ENCODE data around the gene TRIM22. TPM values are rescaled to one million over a fixed set of nuclear protein-coding genes. Genes with fewer than 3 reads are reported as not detected.
"Not testable (repeated sequence)": the region's sequence is repeated elsewhere in the genome, so short reads cannot be mapped to it uniquely, and the experiment has no call there.

TRIM22 gene
- total RNA-seq, 3 donors from 2014 or later = 59.7 to 90.3 (median 62.3) TPM

DNA sequence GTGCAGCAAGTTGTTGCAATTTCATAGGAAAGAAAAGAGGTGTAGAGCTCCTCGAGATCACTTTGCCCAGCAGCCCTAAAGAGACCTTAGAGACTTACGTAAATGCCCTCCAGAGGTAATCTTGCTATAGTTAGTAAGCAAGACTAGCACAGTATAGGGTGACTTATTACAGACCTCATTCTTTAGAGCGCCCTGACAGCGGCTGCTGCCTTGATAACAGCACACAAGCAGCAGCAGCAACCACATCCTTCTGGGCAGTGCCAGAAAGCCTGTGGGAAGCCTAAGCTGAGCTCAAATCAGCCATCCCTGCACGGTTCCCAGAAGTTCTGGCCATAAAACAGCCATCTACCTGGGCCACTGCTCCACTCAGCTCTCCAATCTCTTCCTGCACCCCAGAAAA lies 24.1 kb downstream of the TRIM22 start:
- TF ChIP-seq, protein P1, sequence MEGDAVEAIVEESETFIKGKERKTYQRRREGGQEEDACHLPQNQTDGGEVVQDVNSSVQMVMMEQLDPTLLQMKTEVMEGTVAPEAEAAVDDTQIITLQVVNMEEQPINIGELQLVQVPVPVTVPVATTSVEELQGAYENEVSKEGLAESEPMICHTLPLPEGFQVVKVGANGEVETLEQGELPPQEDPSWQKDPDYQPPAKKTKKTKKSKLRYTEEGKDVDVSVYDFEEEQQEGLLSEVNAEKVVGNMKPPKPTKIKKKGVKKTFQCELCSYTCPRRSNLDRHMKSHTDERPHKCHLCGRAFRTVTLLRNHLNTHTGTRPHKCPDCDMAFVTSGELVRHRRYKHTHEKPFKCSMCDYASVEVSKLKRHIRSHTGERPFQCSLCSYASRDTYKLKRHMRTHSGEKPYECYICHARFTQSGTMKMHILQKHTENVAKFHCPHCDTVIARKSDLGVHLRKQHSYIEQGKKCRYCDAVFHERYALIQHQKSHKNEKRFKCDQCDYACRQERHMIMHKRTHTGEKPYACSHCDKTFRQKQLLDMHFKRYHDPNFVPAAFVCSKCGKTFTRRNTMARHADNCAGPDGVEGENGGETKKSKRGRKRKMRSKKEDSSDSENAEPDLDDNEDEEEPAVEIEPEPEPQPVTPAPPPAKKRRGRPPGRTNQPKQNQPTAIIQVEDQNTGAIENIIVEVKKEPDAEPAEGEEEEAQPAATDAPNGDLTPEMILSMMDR (IDR thresholded peaks at IDR 0.05) = no peak
- TF ChIP-seq POLR2AphosphoS5 (IDR thresholded peaks at IDR 0.05) (no peak), POLR2A (IDR thresholded peaks at IDR 0.05) (no peak)
- DNase-seq (ENCODE audit: low spot score in 2 of 2) = no peak
- H3K9me3 ChIP-seq = no peaks in the 10 kb centered on the region
- no peak overlapping the region for H3K4me3 ChIP-seq
- peaks cover 4% of the 10 kb centered on the region for H3K36me3 ChIP-seq
- intact Hi-C loops (cut with DNase I; ENCODE audit: low total_unique reads) = loop anchor here (5.0 kb wide), 1 partner anchor 251 kb away; no protein-coding TSS in a partner anchor
- no peak overlapping the region for H3K27ac ChIP-seq
- no peaks in the 10 kb centered on the region for H3K4me1 ChIP-seq
- no peaks in the 10 kb centered on the region for H3K27me3 ChIP-seq

DNA sequence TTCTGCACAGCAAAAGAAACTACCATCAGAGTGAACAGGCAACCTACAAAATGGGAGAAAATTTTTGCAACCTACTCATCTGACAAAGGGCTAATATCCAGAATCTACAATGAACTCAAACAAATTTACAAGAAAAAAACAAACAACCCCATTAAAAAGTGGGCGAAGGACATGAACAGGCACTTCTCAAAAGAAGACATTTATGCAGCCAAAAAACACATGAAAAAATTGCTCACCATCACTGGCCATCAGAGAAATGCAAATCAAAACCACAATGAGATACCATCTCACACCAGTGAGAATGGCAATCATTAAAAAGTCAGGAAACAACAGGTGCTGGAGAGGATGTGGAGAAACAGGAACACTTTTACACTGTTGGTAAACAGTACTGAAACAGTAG lies 26.9 kb downstream of the TRIM22 start:
- H3K36me3 ChIP-seq; H3K4me1 ChIP-seq; H3K27ac ChIP-seq; H3K27me3 ChIP-seq; DNase-seq (ENCODE audit: low spot score in 2 of 2); intact Hi-C loops (cut with DNase I; ENCODE audit: low total_unique reads); H3K9me3 ChIP-seq; H3K4me3 ChIP-seq: not testable (repeated sequence)

DNA sequence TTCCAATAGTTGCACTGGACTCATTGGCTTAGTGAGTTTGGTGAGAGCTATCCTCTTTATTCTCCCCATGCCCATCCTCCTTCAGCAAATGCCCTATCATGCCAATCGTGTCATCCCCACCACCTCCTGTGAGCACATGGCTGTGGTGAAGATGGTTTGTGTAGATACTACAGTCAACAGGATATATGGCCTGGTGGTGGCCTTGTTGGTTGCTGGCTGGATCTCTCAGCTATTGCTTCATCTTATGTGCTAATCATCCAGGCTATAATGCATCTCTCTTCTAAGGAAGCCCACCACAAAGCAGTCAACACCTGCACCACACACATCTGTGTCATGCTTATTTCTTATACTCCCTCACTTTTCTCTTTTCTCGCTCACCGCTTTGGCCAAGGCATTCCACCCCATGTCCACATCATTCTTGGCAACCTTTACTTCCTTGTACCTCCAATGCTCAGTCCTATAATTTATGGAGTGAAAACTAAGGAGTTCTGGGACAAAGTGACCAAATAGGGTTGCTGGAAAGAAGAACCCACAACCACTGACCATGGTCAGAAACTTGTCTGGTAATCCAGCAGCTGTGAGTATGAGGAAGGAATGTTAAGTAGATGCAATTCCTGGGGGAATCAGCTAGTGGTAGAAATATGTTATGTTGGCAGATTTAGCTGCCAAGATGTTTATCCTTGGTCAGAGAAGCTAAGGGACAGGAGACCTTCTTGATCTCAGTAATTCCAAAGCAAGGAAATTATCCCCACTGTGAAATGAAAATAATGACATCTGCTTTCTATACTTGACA lies 30.3 kb downstream of the TRIM22 start:
- Histone ChIP-seq H3K36me3 (no peaks in the 10 kb centered on the region), H3K27ac (no peak overlapping the region), H3K9me3 (no peaks in the 10 kb centered on the region), H3K4me3 (no peak overlapping the region), H3K27me3 (no peaks in the 10 kb centered on the region), H3K4me1 (no peaks in the 10 kb centered on the region)
- DNase-seq (ENCODE audit: low spot score in 2 of 2) = no peak
- intact Hi-C loops (cut with DNase I; ENCODE audit: low total_unique reads) = no loop called here
- TF ChIP-seq POLR2A (IDR thresholded peaks at IDR 0.05) (no peak), POLR2AphosphoS5 (IDR thresholded peaks at IDR 0.05) (no peak)
- TF ChIP-seq, protein P1 (IDR thresholded peaks at IDR 0.05) = no peak

DNA sequence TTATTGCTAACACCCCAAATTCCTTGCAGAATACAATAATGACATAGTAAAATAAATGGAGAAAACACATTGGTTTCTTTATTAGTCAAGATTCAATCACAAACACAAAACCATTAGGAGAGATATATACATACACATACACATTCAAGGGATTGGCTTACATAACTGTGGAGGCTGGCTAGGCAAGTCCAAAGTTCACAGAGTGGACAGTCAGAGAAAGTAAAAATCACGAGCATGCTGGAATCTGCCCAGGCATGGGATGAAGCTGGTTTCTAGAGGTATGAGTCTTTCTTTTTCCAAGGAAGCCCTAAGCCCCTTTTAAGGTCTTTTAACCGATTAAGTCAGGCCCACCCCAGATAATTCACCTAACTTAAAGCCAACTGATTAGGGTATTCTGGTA lies 33.0 kb downstream of the TRIM22 start:
- no peak overlapping the region for H3K27ac ChIP-seq
- no peaks in the 10 kb centered on the region for H3K4me1 ChIP-seq
- no peaks in the 10 kb centered on the region for H3K36me3 ChIP-seq
- no peak for TF ChIP-seq POLR2AphosphoS5 (IDR thresholded peaks at IDR 0.05)
- no peak for TF ChIP-seq POLR2A (IDR thresholded peaks at IDR 0.05)
- TF ChIP-seq, protein P1 (IDR thresholded peaks at IDR 0.05) = no peak
- no peaks in the 10 kb centered on the region for H3K27me3 ChIP-seq
- no peak for DNase-seq (ENCODE audit: low spot score in 2 of 2)
- intact Hi-C loops (cut with DNase I; ENCODE audit: low total_unique reads) = no loop called here
- H3K9me3 ChIP-seq = no peaks in the 10 kb centered on the region
- H3K4me3 ChIP-seq = no peak overlapping the region

DNA sequence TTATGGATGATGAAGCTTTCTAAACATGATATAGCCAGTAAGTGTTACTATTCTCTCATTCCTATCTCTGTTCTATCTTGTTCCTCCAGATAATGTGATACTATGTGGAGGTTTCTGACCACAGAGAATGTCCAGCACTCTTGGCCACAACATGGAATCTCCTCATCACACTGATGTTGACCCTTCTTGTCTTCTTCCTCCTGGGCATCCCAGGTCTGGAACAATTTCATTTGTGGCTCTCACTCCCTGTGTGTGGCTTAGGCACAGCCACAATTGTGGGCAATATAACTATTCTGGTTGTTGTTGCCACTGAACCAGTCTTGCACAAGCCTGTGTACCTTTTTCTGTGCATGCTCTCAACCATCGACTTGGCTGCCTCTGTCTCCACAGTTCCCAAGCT lies 36.8 kb downstream of the TRIM22 start:
- TF ChIP-seq POLR2AphosphoS5 (IDR thresholded peaks at IDR 0.05) (no peak), POLR2A (IDR thresholded peaks at IDR 0.05) (no peak)
- TF ChIP-seq, protein P1 (IDR thresholded peaks at IDR 0.05) = no peak
- Histone ChIP-seq H3K27ac (no peak overlapping the region), H3K4me1 (no peaks in the 10 kb centered on the region), H3K4me3 (no peak overlapping the region), H3K9me3 (no peaks in the 10 kb centered on the region), H3K36me3 (no peaks in the 10 kb centered on the region), H3K27me3 (no peaks in the 10 kb centered on the region)
- DNase-seq (ENCODE audit: low spot score in 2 of 2) = no peak
- intact Hi-C loops (cut with DNase I; ENCODE audit: low total_unique reads) = no loop called here
